ENCODE measurements around the gene ALCAM.

DNA sequence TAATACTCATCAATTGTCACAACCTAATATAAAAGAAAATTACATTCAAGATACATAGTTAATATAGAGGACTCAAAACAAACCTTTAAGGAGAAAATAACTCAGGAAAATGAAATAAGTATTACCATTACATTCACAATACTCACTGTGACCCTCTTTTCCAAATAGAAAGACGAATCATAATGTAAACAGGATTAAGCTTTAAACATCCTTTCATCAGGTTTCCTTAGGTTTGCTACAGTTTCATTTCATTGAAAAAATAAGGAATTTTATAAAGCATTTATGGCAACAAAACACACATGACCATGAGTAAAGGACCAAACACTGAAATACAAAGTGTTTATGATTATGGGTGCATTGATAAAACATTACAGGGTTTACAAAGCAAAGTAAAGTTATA, 162.7 kb downstream of the ALCAM start:
- TF ChIP-seq EZH2 (IDR thresholded peaks at IDR 0.05; ENCODE audit: borderline replicate concordance, insufficient read depth, low read depth, low read length, poor library complexity, severe bottlenecking), result no peak
- TF ChIP-seq, protein P1, sequence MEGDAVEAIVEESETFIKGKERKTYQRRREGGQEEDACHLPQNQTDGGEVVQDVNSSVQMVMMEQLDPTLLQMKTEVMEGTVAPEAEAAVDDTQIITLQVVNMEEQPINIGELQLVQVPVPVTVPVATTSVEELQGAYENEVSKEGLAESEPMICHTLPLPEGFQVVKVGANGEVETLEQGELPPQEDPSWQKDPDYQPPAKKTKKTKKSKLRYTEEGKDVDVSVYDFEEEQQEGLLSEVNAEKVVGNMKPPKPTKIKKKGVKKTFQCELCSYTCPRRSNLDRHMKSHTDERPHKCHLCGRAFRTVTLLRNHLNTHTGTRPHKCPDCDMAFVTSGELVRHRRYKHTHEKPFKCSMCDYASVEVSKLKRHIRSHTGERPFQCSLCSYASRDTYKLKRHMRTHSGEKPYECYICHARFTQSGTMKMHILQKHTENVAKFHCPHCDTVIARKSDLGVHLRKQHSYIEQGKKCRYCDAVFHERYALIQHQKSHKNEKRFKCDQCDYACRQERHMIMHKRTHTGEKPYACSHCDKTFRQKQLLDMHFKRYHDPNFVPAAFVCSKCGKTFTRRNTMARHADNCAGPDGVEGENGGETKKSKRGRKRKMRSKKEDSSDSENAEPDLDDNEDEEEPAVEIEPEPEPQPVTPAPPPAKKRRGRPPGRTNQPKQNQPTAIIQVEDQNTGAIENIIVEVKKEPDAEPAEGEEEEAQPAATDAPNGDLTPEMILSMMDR (IDR thresholded peaks at IDR 0.05), result no peak

All from B cell (primary cell).